BJ (cell line): ENCODE results near the gene NR2F2. TPM values are rescaled to one million over a fixed set of nuclear protein-coding genes. Genes with fewer than 3 reads are reported as not detected.

Experiments
- CTCF ChIA-PET: fragments of 350-600 bp; formaldehyde crosslinking; extraction: SDS; loops from one replicate; lab custom pipeline; 2021; ENCODE audit warnings: antibody characterized with exemption, inconsistent platforms; lab: Yijun Ruan, JAX
- POLR2A ChIA-PET: fragments of 300-600 bp; sonication (Branson Sonifier 250); formaldehyde crosslinking; extraction: SDS; loops from one replicate; lab custom pipeline; 2021; ENCODE audit warnings: antibody characterized with exemption; lab: Charles Lee
- DNase-seq: peaks from one replicate; pipeline ENCODE4 v3.0.0-alpha.2; 2011; ENCODE audit warnings: low read depth
- H3K27me3 ChIP-seq: 2 replicates; pipeline ENCODE4 v1.6.0; 2011; ENCODE audit warnings: low read length; ENCODE audit not compliant: control insufficient read depth, insufficient read depth
- H3K36me3 ChIP-seq: 2 replicates; pipeline ENCODE4 v1.5.1; 2011; ENCODE audit warnings: low read length; ENCODE audit not compliant: control insufficient read depth, insufficient read depth
- H3K4me3 ChIP-seq: 2 replicates; pipeline ENCODE4 v1.5.1; 2011; ENCODE audit warnings: low read depth, mild to moderate bottlenecking, control low read depth, low read length
- CTCF ChIP-seq: IDR thresholded peaks from 2 replicates; pipeline ENCODE4 v1.5.1; 2011; ENCODE audit warnings: low read depth, mild to moderate bottlenecking, control low read depth, inconsistent platforms, low read length, moderate library complexity; ENCODE audit not compliant: insufficient read depth
- polyA plus RNA-seq: library from polyadenylated mRNA; depleted of rRNA; stranded (reverse); fragments of >200 nt; gene quantifications from 2 replicates; pipeline ENCODE4 v1.2.3, GENCODE V29; 2011

Gene NR2F2
- polyA plus RNA-seq, 1 experiment = 50.0 TPM

- H3K4me3 ChIP-seq = peak overlapping the region; percentile 38
- TF ChIP-seq CTCF = no peak
- peaks cover 3% of the 10 kb centered on the region; the same call in 1 of the 2 replicates for H3K27me3 ChIP-seq
- DNase-seq = no peak
- CTCF ChIA-PET = no interaction called here
- POLR2A ChIA-PET = no interaction called here
- H3K36me3 ChIP-seq = no peaks in the 10 kb centered on the region
These were observed 29.4 kb downstream of the NR2F2 start for GRCh38 chr15:96359616-96360521.

GRCh38 chr15:96360581-96361308 lies 30.2 kb downstream of the NR2F2 start:
- no peak for DNase-seq
- CTCF ChIA-PET = no interaction called here
- POLR2A ChIA-PET = interaction anchor here (0.6 kb wide), 1 partner anchor 20 kb away, joined by 3 read pairs; no protein-coding TSS in a partner anchor
- H3K4me3 ChIP-seq = peak overlapping the region; percentile 38
- peaks cover 8% of the 10 kb centered on the region for H3K27me3 ChIP-seq
- H3K36me3 ChIP-seq = no peaks in the 10 kb centered on the region
- no peak for TF ChIP-seq CTCF

GRCh38 chr15:96361309-96362010 lies 31.0 kb downstream of the NR2F2 start:
- CTCF ChIA-PET = no interaction called here
- Histone ChIP-seq H3K27me3 (peaks cover 15% of the 10 kb centered on the region), H3K36me3 (no peaks in the 10 kb centered on the region), H3K4me3 (no peak overlapping the region)
- POLR2A ChIA-PET = interaction anchor here (0.6 kb wide), 1 partner anchor 21 kb away, joined by 3 read pairs; no protein-coding TSS in a partner anchor
- no peak for DNase-seq
- TF ChIP-seq CTCF = no peak

- no peak for TF ChIP-seq CTCF
- CTCF ChIA-PET = no interaction called here
- H3K36me3 ChIP-seq = no peaks in the 10 kb centered on the region
- peaks cover 18% of the 10 kb centered on the region for H3K27me3 ChIP-seq
- POLR2A ChIA-PET = no interaction called here
- no peak for DNase-seq
- H3K4me3 ChIP-seq = no peak overlapping the region
These were observed 31.7 kb downstream of the NR2F2 start for GRCh38 chr15:96362011-96362754.
